Measurements from ENCODE around the gene THBS4.

Gene THBS4

GRCh38 chr5:80034962-80035821 is at the start of gene THBS4:
Gene THBS4 (plus strand): TSS chr5:80035348. CDS start chr5:80035538, 190 bp downstream.
- DNase-seq (ENCODE audit: low read depth), result no peak

- DNase-seq (ENCODE audit: low read depth), result no peak
Measured at GRCh38 chr5:79986260-79986659, 48.9 kb upstream of the THBS4 start.

GRCh38 chr5:79990205-79990597 is 44.9 kb upstream of the THBS4 start:
- no peak for DNase-seq (ENCODE audit: low read depth)

GRCh38 chr5:79990598-79991507 is 44.3 kb upstream of the THBS4 start, which contains the start of gene MTX3:
Gene MTX3 (minus strand): TSS chr5:79991262. CDS start chr5:79991238, 24 bp downstream.
- DNase-seq (ENCODE audit: low read depth), result peak; percentile 74

GRCh38 chr5:79992891-79993657 is 42.1 kb upstream of the THBS4 start:
- DNase-seq (ENCODE audit: low read depth), result no peak

- DNase-seq (ENCODE audit: low read depth), result no peak
Measured at GRCh38 chr5:79999722-80000121, 35.4 kb upstream of the THBS4 start.

GRCh38 chr5:80002677-80003076 is 32.5 kb upstream of the THBS4 start:
- DNase-seq (ENCODE audit: low read depth), result no peak

GRCh38 chr5:80008995-80009765 is 26.0 kb upstream of the THBS4 start:
- DNase-seq (ENCODE audit: low read depth), result no peak

GRCh38 chr5:80010754-80011392 is 24.3 kb upstream of the THBS4 start:
- DNase-seq (ENCODE audit: low read depth), result no peak

GRCh38 chr5:80025069-80025468 is 10.1 kb upstream of the THBS4 start:
- no peak for DNase-seq (ENCODE audit: low read depth)

GRCh38 chr5:80026841-80027240 is 8.3 kb upstream of the THBS4 start:
- no peak for DNase-seq (ENCODE audit: low read depth)

GRCh38 chr5:80031109-80031508 is 4.0 kb upstream of the THBS4 start:
- no peak for DNase-seq (ENCODE audit: low read depth)

- no peak for DNase-seq (ENCODE audit: low read depth)
Measured at GRCh38 chr5:80033513-80033912, 1.6 kb upstream of the THBS4 start.

GRCh38 chr5:80034559-80034958 is 589 bp upstream of the THBS4 start:
- DNase-seq (ENCODE audit: low read depth), result no peak

GRCh38 chr5:80035839-80036238 is 691 bp downstream of the THBS4 start:
- DNase-seq (ENCODE audit: low read depth), result no peak

- no peak for DNase-seq (ENCODE audit: low read depth)
Measured at GRCh38 chr5:80036615-80037014, 1.5 kb downstream of the THBS4 start.

GRCh38 chr5:80037366-80037765 is 2.2 kb downstream of the THBS4 start:
- DNase-seq (ENCODE audit: low read depth), result no peak

- DNase-seq (ENCODE audit: low read depth), result no peak
Measured at GRCh38 chr5:80039650-80040049, 4.5 kb downstream of the THBS4 start.

- no peak for DNase-seq (ENCODE audit: low read depth)
Measured at GRCh38 chr5:80041527-80041926, 6.4 kb downstream of the THBS4 start.

- DNase-seq (ENCODE audit: low read depth), result no peak
Measured at GRCh38 chr5:80042330-80042729, 7.2 kb downstream of the THBS4 start.

- no peak for DNase-seq (ENCODE audit: low read depth)
Measured at GRCh38 chr5:80043187-80043586, 8.0 kb downstream of the THBS4 start.
